ENCODE data around the gene LCN6.

Gene LCN6

DNA sequence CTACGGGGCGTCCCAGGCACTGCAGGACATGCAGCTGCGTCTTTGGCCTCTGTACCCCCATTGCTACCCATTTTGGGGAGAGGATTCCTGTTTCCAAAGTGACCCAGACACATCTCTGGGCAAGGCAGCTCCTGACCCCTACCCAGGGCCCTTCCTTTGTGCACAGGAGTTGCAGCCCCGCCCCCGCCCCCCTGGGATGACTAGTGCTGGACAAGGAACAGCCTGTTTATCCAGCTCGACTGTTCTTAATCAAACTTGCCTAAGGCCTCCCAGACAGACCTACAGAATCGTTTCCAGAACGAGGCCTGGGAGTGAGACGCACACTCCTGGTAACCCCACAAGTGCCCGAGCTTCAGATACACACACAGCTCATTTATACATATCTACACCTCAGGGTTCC lies 22.7 kb downstream of the LCN6 start:
- H3K4me3 ChIP-seq (IDR thresholded peaks at IDR 0.05; ENCODE audit: insufficient read depth, low read depth, low read length): no peak overlapping the region

DNA sequence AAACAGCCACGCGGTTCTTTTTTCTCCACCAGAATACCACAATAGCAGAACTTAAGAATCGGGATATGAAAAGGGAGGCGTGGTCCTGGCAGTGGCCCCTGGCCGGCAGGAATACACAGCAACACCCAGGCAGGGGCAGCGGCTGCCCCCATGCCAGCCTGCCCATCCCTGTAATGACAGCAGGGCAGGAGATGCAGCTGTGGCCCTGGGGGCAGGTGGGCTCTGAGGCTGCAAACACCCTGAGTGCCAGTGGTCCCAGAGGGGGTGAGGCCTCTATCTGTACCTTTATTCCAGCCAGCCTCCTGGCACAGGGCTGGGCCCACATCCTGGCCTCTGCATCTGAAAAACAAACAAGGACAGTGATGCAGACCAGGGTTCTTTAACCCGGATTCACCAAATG lies 23.6 kb downstream of the LCN6 start:
- no peak overlapping the region for H3K4me2 ChIP-seq
- H3K4me3 ChIP-seq (IDR thresholded peaks at IDR 0.05; ENCODE audit: insufficient read depth, low read depth, low read length): no peak overlapping the region
- peaks cover 37% of the 10 kb centered on the region for H4K20me1 ChIP-seq (ENCODE audit: insufficient read depth)
- H3K4me1 ChIP-seq (ENCODE audit: low read depth, poor library complexity, severe bottlenecking): peaks cover 22% of the 10 kb centered on the region
- TF ChIP-seq, protein P1, sequence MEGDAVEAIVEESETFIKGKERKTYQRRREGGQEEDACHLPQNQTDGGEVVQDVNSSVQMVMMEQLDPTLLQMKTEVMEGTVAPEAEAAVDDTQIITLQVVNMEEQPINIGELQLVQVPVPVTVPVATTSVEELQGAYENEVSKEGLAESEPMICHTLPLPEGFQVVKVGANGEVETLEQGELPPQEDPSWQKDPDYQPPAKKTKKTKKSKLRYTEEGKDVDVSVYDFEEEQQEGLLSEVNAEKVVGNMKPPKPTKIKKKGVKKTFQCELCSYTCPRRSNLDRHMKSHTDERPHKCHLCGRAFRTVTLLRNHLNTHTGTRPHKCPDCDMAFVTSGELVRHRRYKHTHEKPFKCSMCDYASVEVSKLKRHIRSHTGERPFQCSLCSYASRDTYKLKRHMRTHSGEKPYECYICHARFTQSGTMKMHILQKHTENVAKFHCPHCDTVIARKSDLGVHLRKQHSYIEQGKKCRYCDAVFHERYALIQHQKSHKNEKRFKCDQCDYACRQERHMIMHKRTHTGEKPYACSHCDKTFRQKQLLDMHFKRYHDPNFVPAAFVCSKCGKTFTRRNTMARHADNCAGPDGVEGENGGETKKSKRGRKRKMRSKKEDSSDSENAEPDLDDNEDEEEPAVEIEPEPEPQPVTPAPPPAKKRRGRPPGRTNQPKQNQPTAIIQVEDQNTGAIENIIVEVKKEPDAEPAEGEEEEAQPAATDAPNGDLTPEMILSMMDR (conservative IDR thresholded peaks at IDR 0.05; ENCODE audit: low read depth, low read length): no peak
- H3K27ac ChIP-seq: no peak overlapping the region
- no peak overlapping the region for H3K9ac ChIP-seq
- H3K36me3 ChIP-seq (ENCODE audit: insufficient read depth): no peaks in the 10 kb centered on the region; the same call in 1 of the 2 replicates
- H2AFZ ChIP-seq (ENCODE audit: low read depth): no peak overlapping the region
- H3K79me2 ChIP-seq (ENCODE audit: insufficient read depth, low read depth): peaks cover 28% of the 10 kb centered on the region
- no peaks in the 10 kb centered on the region for H3K27me3 ChIP-seq (ENCODE audit: insufficient read depth, low read depth)

More for the DNA sequence above, 22.7 kb downstream of the LCN6 start:
- Histone ChIP-seq H3K9ac (no peak overlapping the region; the same call in 1 of the 2 replicates), H3K27ac (peak overlapping the region; percentile 68; the same call in 1 of the 2 replicates), H2AFZ (ENCODE audit: low read depth) (no peak overlapping the region), H3K36me3 (ENCODE audit: insufficient read depth) (no peaks in the 10 kb centered on the region; the same call in 1 of the 2 replicates), H3K4me1 (ENCODE audit: low read depth, poor library complexity, severe bottlenecking) (peaks cover 22% of the 10 kb centered on the region), H3K79me2 (ENCODE audit: insufficient read depth, low read depth) (peaks cover 28% of the 10 kb centered on the region), H3K27me3 (ENCODE audit: insufficient read depth, low read depth) (no peaks in the 10 kb centered on the region), H3K4me2 (peak overlapping the region; percentile 96), H4K20me1 (ENCODE audit: insufficient read depth) (peaks cover 37% of the 10 kb centered on the region)
- TF ChIP-seq, protein P1 (conservative IDR thresholded peaks at IDR 0.05; ENCODE audit: low read depth, low read length): no peak

- Histone ChIP-seq H3K79me2 (ENCODE audit: insufficient read depth, low read depth) (peaks cover 28% of the 10 kb centered on the region), H3K9ac (no peak overlapping the region), H3K36me3 (ENCODE audit: insufficient read depth) (no peaks in the 10 kb centered on the region; the same call in 1 of the 2 replicates), H3K27me3 (ENCODE audit: insufficient read depth, low read depth) (no peaks in the 10 kb centered on the region), H3K4me1 (ENCODE audit: low read depth, poor library complexity, severe bottlenecking) (peaks cover 21% of the 10 kb centered on the region), H3K4me3 (IDR thresholded peaks at IDR 0.05; ENCODE audit: insufficient read depth, low read depth, low read length) (no peak overlapping the region), H4K20me1 (ENCODE audit: insufficient read depth) (peaks cover 37% of the 10 kb centered on the region), H2AFZ (ENCODE audit: low read depth) (no peak overlapping the region), H3K27ac (no peak overlapping the region; the same call in 1 of the 2 replicates), H3K4me2 (no peak overlapping the region)
- TF ChIP-seq, protein P1 (conservative IDR thresholded peaks at IDR 0.05; ENCODE audit: low read depth, low read length): no peak
Observed at GRCh38 chr9:136723989-136724388, 24.3 kb downstream of the LCN6 start.

GRCh38 chr9:136723362-136723976 lies 24.9 kb downstream of the LCN6 start:
- H3K27ac ChIP-seq: no peak overlapping the region; the same call in 1 of the 2 replicates
- no peaks in the 10 kb centered on the region; the same call in 1 of the 2 replicates for H3K36me3 ChIP-seq (ENCODE audit: insufficient read depth)
- no peak overlapping the region for H2AFZ ChIP-seq (ENCODE audit: low read depth)
- H3K4me1 ChIP-seq (ENCODE audit: low read depth, poor library complexity, severe bottlenecking): peaks cover 16% of the 10 kb centered on the region
- no peak overlapping the region for H3K9ac ChIP-seq
- H3K79me2 ChIP-seq (ENCODE audit: insufficient read depth, low read depth): peaks cover 28% of the 10 kb centered on the region
- H3K4me2 ChIP-seq: no peak overlapping the region
- H4K20me1 ChIP-seq (ENCODE audit: insufficient read depth): peaks cover 37% of the 10 kb centered on the region
- TF ChIP-seq, protein P1 (conservative IDR thresholded peaks at IDR 0.05; ENCODE audit: low read depth, low read length): no peak
- no peaks in the 10 kb centered on the region for H3K27me3 ChIP-seq (ENCODE audit: insufficient read depth, low read depth)
- H3K4me3 ChIP-seq (IDR thresholded peaks at IDR 0.05; ENCODE audit: insufficient read depth, low read depth, low read length): no peak overlapping the region

All from KMS-11 (cell line).